Left renal cortex interstitium (tissue), 4 donors: ENCODE results near the gene STMND1. TPM values are rescaled to one million over a fixed set of nuclear protein-coding genes. Genes with fewer than 3 reads are reported as not detected.

Source experiments
- DNase-seq, 4 donors: peaks; one replicate each; pipeline ENCODE4 v3.0.0-alpha.2; 2013; ENCODE audit warnings: low read depth in 4 of 4, low spot score in 2 of 4, missing footprints in 1 of 4
- polyA plus RNA-seq, 4 donors: library from polyadenylated mRNA; unstranded; fragments of 120-200 nt; gene quantifications; one replicate each; pipeline ENCODE4 v1.2.1, GENCODE V29; 2013; ENCODE audit not compliant: insufficient read length in 4 of 4

The STMND1 gene
- polyA plus RNA-seq, 4 donors: 0.16 to 0.71 (median 0.26) TPM

GRCh38 chr6:17157617-17158016, 55.8 kb downstream of the STMND1 start:
- no peak for DNase-seq

GRCh38 chr6:17159240-17159639, 57.4 kb downstream of the STMND1 start:
- DNase-seq: no peak

- DNase-seq: no peak
Observed at GRCh38 chr6:17161076-17161475, 59.2 kb downstream of the STMND1 start.

- no peak for DNase-seq
Observed at GRCh38 chr6:17165383-17165782, 63.5 kb downstream of the STMND1 start.

GRCh38 chr6:17167327-17167979, 65.6 kb downstream of the STMND1 start:
- DNase-seq: no peak

GRCh38 chr6:17169291-17169690, 67.4 kb downstream of the STMND1 start:
- no peak for DNase-seq

- DNase-seq: no peak
Observed at GRCh38 chr6:17169711-17170110, 67.9 kb downstream of the STMND1 start.

- no peak for DNase-seq
Observed at GRCh38 chr6:17172836-17173470, 71.1 kb downstream of the STMND1 start.

- DNase-seq: no peak
Observed at GRCh38 chr6:17178326-17178725, 76.5 kb downstream of the STMND1 start.

- no peak for DNase-seq
Observed at GRCh38 chr6:17178754-17179529, 77.1 kb downstream of the STMND1 start.

GRCh38 chr6:17179530-17180073, 77.8 kb downstream of the STMND1 start:
- no peak for DNase-seq

Other genes starting within 250 kb of the STMND1 start
- 1 to 10 TPM in 3 of 4 donors, under 1 TPM in 1; 0.81 to 1.9 (median 1.5) TPM for gene RBM24, start 179.3 kb downstream of the STMND1 start, polyA plus RNA-seq